NCI-H510A treated with DMSO at 0.1 percent for 48 hours (cell line): ENCODE results near the gene NBEAL2.
"Not testable (repeated sequence)": the region's sequence is repeated elsewhere in the genome, so short reads cannot be mapped to it uniquely, and the experiment has no call there.

Experiments
- DNase-seq: peaks from one replicate; lab custom pipeline; 2025; lab: John Stamatoyannopoulos, UW

The NBEAL2 gene

GRCh38 chr3:46962427-46962826, 17.0 kb upstream of the NBEAL2 start:
- no peak for DNase-seq

- DNase-seq: no peak
Observed at GRCh38 chr3:46962990-46963389, 16.5 kb upstream of the NBEAL2 start.

- not testable (repeated sequence) for DNase-seq
Observed at GRCh38 chr3:46964038-46964590, 15.4 kb upstream of the NBEAL2 start.

- no peak for DNase-seq
Observed at GRCh38 chr3:46965151-46965550, 14.3 kb upstream of the NBEAL2 start.

GRCh38 chr3:46966811-46967210, 12.7 kb upstream of the NBEAL2 start:
- DNase-seq: no peak

GRCh38 chr3:46968783-46969428, 10.6 kb upstream of the NBEAL2 start:
- DNase-seq: no peak

- no peak for DNase-seq
Observed at GRCh38 chr3:46970391-46971091, 8.9 kb upstream of the NBEAL2 start.

- DNase-seq: no peak
Observed at GRCh38 chr3:46971151-46971550, 8.3 kb upstream of the NBEAL2 start.

GRCh38 chr3:46971742-46972141, 7.7 kb upstream of the NBEAL2 start:
- DNase-seq: no peak

- no peak for DNase-seq
Observed at GRCh38 chr3:46972396-46972795, 7.1 kb upstream of the NBEAL2 start.

- DNase-seq: no peak
Observed at GRCh38 chr3:46974421-46975171, 4.9 kb upstream of the NBEAL2 start.

GRCh38 chr3:46976326-46977190, 2.9 kb upstream of the NBEAL2 start, which contains the start of gene CCDC12:
Gene CCDC12, minus strand, starts transcription at chr3:46976745. Its CDS starts 13 bp downstream, at chr3:46976732.
- peak; percentile 95 for DNase-seq

- DNase-seq: no peak
Observed at GRCh38 chr3:46977811-46978195, 1.7 kb upstream of the NBEAL2 start.

GRCh38 chr3:46978381-46978780, 1.1 kb upstream of the NBEAL2 start:
- DNase-seq: no peak

GRCh38 chr3:46979958-46980497, 562 bp downstream of the NBEAL2 start:
- no peak for DNase-seq

GRCh38 chr3:46981932-46982471, 2.5 kb downstream of the NBEAL2 start:
- DNase-seq: peak; percentile 70

GRCh38 chr3:46982546-46982945, 3.1 kb downstream of the NBEAL2 start:
- DNase-seq: no peak

GRCh38 chr3:46984591-46985459, 5.4 kb downstream of the NBEAL2 start:
- no peak for DNase-seq

- DNase-seq: no peak
Observed at GRCh38 chr3:46985588-46985987, 6.1 kb downstream of the NBEAL2 start.
